Kidney (tissue), 14 donors: ENCODE measurements around the gene MED10. TPM values are rescaled to one million over a fixed set of nuclear protein-coding genes. Genes with fewer than 3 reads are reported as not detected.

Experiments
- DNase-seq, 5 donors: peaks; one replicate each; pipeline ENCODE4 v3.0.0-alpha.2; 2013 to 2020
- FAIRE-seq: peaks from 2 replicates; lab custom pipeline; 2012; peaks lifted over from hg19 to GRCh38; lab: Jason Lieb, UNC
- H3K27ac ChIP-seq, 2 donors: one replicate each; pipeline ENCODE4 v1.7.0; 2013; ENCODE audit warnings: low read depth in 2 of 2, low read length in 2 of 2, inconsistent platforms in 1 of 2
- H3K27me3 ChIP-seq: one replicate; pipeline ENCODE4 v1.7.1; 2013; ENCODE audit warnings: low read length, inconsistent platforms; ENCODE audit not compliant: control insufficient read depth, insufficient read depth
- H3K36me3 ChIP-seq, 3 donors: one replicate each; pipeline versions ENCODE4 v1.7.0 to v1.7.1; 2013; ENCODE audit warnings: low read length in 3 of 3, control low read depth in 1 of 3, inconsistent platforms in 1 of 3; ENCODE audit not compliant: insufficient read depth in 3 of 3, control insufficient read depth in 2 of 3
- H3K4me1 ChIP-seq, 3 donors: one replicate each; pipeline versions ENCODE4 v1.7.0 to v1.7.1; 2013; ENCODE audit warnings: low read length in 3 of 3, inconsistent platforms in 1 of 3, low read depth in 1 of 3; ENCODE audit not compliant: control insufficient read depth in 2 of 3, insufficient read depth in 2 of 3
- H3K4me3 ChIP-seq, 3 donors: one replicate each; pipeline versions ENCODE4 v1.7.0 to v1.8.1; 2013; ENCODE audit warnings: low read length in 3 of 3, control low read depth in 1 of 3, inconsistent platforms in 1 of 3
- H3K9ac ChIP-seq, 3 donors: one replicate each; pipeline versions ENCODE4 v1.7.0 to v1.7.1; 2013; ENCODE audit warnings: low read length in 3 of 3, control low read depth in 1 of 3, inconsistent platforms in 1 of 3
- H3K9me3 ChIP-seq, 3 donors: one replicate each; pipeline versions ENCODE4 v1.7.0 to v1.7.1; 2013; ENCODE audit warnings: low read length in 3 of 3, control low read depth in 1 of 3, inconsistent platforms in 1 of 3; ENCODE audit not compliant: control insufficient read depth in 2 of 3, insufficient read depth in 1 of 3
- CTCF ChIP-seq: IDR thresholded peaks from 3 replicates; pipeline ENCODE4 v1.5.1; 2012; ENCODE audit warnings: mild to moderate bottlenecking, moderate library complexity, borderline replicate concordance; ENCODE audit not compliant: insufficient read depth; ENCODE audit errors: extremely low read depth
- intact Hi-C: fragments of 100-400 bp; cut with DNase I; formaldehyde crosslinking; loops from one replicate; pipeline ENCODE4 v1.11.1; 2022
- polyA plus RNA-seq: library from polyadenylated mRNA; stranded (reverse); fragments of 350-450 nt; fragmentation: Illumina TruSeq; extraction: RNeasy Lipid Tissue Mini Kit (QIAGEN cat#74804); gene quantifications from one replicate; pipeline ENCODE4 v1.2.3, GENCODE V29; 2014; ENCODE audit warnings: low read depth, low replicate concordance; ENCODE audit not compliant: insufficient read depth
- total RNA-seq: library from RNA; stranded (reverse); fragmentation: NEBNext Ultra II Directional; extraction: Animal tissue kit (Norgen Biotek cat#: 25700); gene quantifications from one replicate; pipeline ENCODE4 v1.2.1, GENCODE V29; 2021
- donor health status: control.
- donor health status: control.
- donor health status: control.
- donor health status: control.
- donor health status: control.
- donor health status: DM: yes; HTN: yes; CAD: no.
- donor health status: Normal renal cell carcinoma (clear cell type).

MED10 gene
- total and polyA plus RNA-seq, 2 donors from 2014 or later = 25.9 to 32.3 TPM

GRCh38 chr5:6393596-6394194 is 15.3 kb upstream of the MED10 start:
- Histone ChIP-seq H3K36me3 (no peaks in the 10 kb centered on the region), H3K27ac (no peak overlapping the region), H3K9ac (no peak overlapping the region), H3K4me3 (no peak overlapping the region), H3K9me3 (no peaks in the 10 kb centered on the region), H3K27me3 (no peaks in the 10 kb centered on the region), H3K4me1 (no peaks in the 10 kb centered on the region)
- TF ChIP-seq CTCF = no peak
- FAIRE-seq = no peak
- intact Hi-C loops = no loop called here
- no peak for DNase-seq

- DNase-seq (peak in 1 of 5 donors; percentile 4), FAIRE-seq (no peak)
- TF ChIP-seq CTCF = no peak
- Histone ChIP-seq H3K9me3 (no peaks in the 10 kb centered on the region), H3K27me3 (no peaks in the 10 kb centered on the region), H3K4me3 (no peak overlapping the region), H3K9ac (no peak overlapping the region), H3K27ac (no peak overlapping the region), H3K36me3 (no peaks in the 10 kb centered on the region), H3K4me1 (no peaks in the 10 kb centered on the region)
- intact Hi-C loops = no loop called here
Observed at GRCh38 chr5:6392561-6392960, 14.2 kb upstream of the MED10 start.

- TF ChIP-seq CTCF = no peak
- H3K4me1 ChIP-seq = no peaks in the 10 kb centered on the region
- no peak overlapping the region for H3K9ac ChIP-seq
- H3K36me3 ChIP-seq = no peaks in the 10 kb centered on the region
- no peak overlapping the region for H3K27ac ChIP-seq
- DNase-seq (no peak), FAIRE-seq (no peak)
- H3K4me3 ChIP-seq = no peak overlapping the region
- intact Hi-C loops = no loop called here
- H3K9me3 ChIP-seq = no peaks in the 10 kb centered on the region
- no peaks in the 10 kb centered on the region for H3K27me3 ChIP-seq
Observed at GRCh38 chr5:6391151-6391550, 12.8 kb upstream of the MED10 start.
